H1 (cell line): ENCODE measurements around the gene GHRHR. TPM values are rescaled to one million over a fixed set of nuclear protein-coding genes. Genes with fewer than 3 reads are reported as not detected.

Experiments
- CTCF ChIA-PET: fragments of 300-600 bp; sonication (Branson Sonifier 250); formaldehyde crosslinking; loops from one replicate; lab custom pipeline; 2021; ENCODE audit not compliant: partially characterized antibody; lab: Charles Lee
- POLR2A ChIA-PET: fragments of 300-600 bp; sonication (Branson Sonifier 250); formaldehyde crosslinking; loops from one replicate; lab custom pipeline; 2021; ENCODE audit warnings: inconsistent platforms; ENCODE audit not compliant: partially characterized antibody; lab: Charles Lee
- DNase-seq, 2 experiments: peaks; one replicate each; pipeline versions ENCODE4 v3.0.0 to v3.0.0-alpha.2; 2010 to 2022; ENCODE audit warnings: low spot score in 2 of 2, low read depth in 1 of 2, mixed read lengths in 1 of 2
- FAIRE-seq: peaks from 2 replicates; lab custom pipeline; 2011; peaks lifted over from hg19 to GRCh38; lab: Jason Lieb, UNC
- H2AFZ ChIP-seq: 2 replicates; pipeline ENCODE4 v1.8.1; 2012; ENCODE audit warnings: low read length, inconsistent platforms
- H2AK5ac ChIP-seq: 2 replicates; pipeline ENCODE4 v1.6.1; 2013; ENCODE audit warnings: low read depth, low read length
- H2BK120ac ChIP-seq: replicated peaks from 2 replicates; pipeline ENCODE3; 2013; ENCODE audit warnings: low read depth, low read length, inconsistent platforms
- H2BK12ac ChIP-seq: 2 replicates; pipeline ENCODE4 v1.6.1; 2013; ENCODE audit warnings: low read depth, low read length
- H2BK15ac ChIP-seq: 2 replicates; pipeline ENCODE4 v1.6.1; 2013; ENCODE audit warnings: low read length
- H2BK20ac ChIP-seq: 2 replicates; pipeline ENCODE4 v1.6.1; 2013; ENCODE audit warnings: low read length
- H2BK5ac ChIP-seq: 2 replicates; pipeline ENCODE4 v1.6.1; 2013; ENCODE audit warnings: low read depth, low read length
- H3K14ac ChIP-seq: 2 replicates; pipeline ENCODE4 v1.6.1; 2013; ENCODE audit warnings: inconsistent platforms; ENCODE audit not compliant: insufficient read length
- H3K18ac ChIP-seq: 2 replicates; pipeline ENCODE4 v1.6.1; 2013; ENCODE audit warnings: low read length; ENCODE audit errors: extremely low read depth
- H3K23ac ChIP-seq: 2 replicates; pipeline ENCODE4 v1.6.1; 2013; ENCODE audit warnings: inconsistent platforms; ENCODE audit not compliant: insufficient read length
- H3K23me2 ChIP-seq: 2 replicates; pipeline ENCODE4 v1.6.1; 2013; ENCODE audit warnings: low read depth, low read length
- H3K27ac ChIP-seq: 2 replicates; pipeline ENCODE4 v1.6.1; 2011; ENCODE audit warnings: low read depth, low read length, inconsistent platforms
- H3K27me3 ChIP-seq, 4 experiments: replicated peaks in 1 of 4; 1 replicate in 1 of 4; 2 replicates in 3 of 4; pipeline versions ENCODE4 v1.6.1 to v1.8.1; 2011 to 2013; ENCODE audit warnings: low read length in 3 of 4, mild to moderate bottlenecking in 3 of 4, inconsistent platforms in 2 of 4, mixed read lengths in 2 of 4, moderate library complexity in 1 of 4; ENCODE audit not compliant: control insufficient read depth in 3 of 4, insufficient read depth in 3 of 4; ENCODE audit errors: extremely low read depth in 1 of 4
- H3K36me3 ChIP-seq, 4 experiments: 2 replicates each; pipeline versions ENCODE4 v1.6.1 to v1.8.1; 2011 to 2013; ENCODE audit warnings: mild to moderate bottlenecking in 4 of 4, low read length in 3 of 4, moderate library complexity in 2 of 4, control low read depth in 1 of 4, inconsistent platforms in 1 of 4; ENCODE audit not compliant: insufficient read depth in 4 of 4, control insufficient read depth in 2 of 4
- H3K4ac ChIP-seq: replicated peaks from 2 replicates; pipeline ENCODE3; 2013; ENCODE audit warnings: low read length, low read depth, mixed read lengths, inconsistent platforms; ENCODE audit not compliant: insufficient read length
- H3K4me1 ChIP-seq, 4 experiments: replicated peaks in 1 of 4; 1 replicate in 1 of 4; 2 replicates in 3 of 4; pipeline versions ENCODE4 v1.6.1 to v1.8.1; 2011 to 2013; ENCODE audit warnings: low read length in 3 of 4, inconsistent platforms in 2 of 4, mixed read lengths in 1 of 4; ENCODE audit not compliant: insufficient read depth in 4 of 4, control insufficient read depth in 3 of 4
- H3K4me2 ChIP-seq, 2 experiments: 2 replicates each; pipeline versions ENCODE4 v1.6.1 to v1.8.1; 2011 to 2013; ENCODE audit warnings: low read depth in 2 of 2, low read length in 2 of 2, control low read depth in 1 of 2, inconsistent platforms in 1 of 2, mild to moderate bottlenecking in 1 of 2; ENCODE audit not compliant: insufficient read depth in 1 of 2
- H3K4me3 ChIP-seq, 4 experiments: fragments of 200-600, 300-600 bp in 1 of 4; sonication (generic), shearing (Covaris generic), sonication (Bioruptor Twin) in 1 of 4; 2 replicates each; pipeline versions ENCODE4 v1.5.1 to v1.8.1; 2011 to 2016; ENCODE audit warnings: low read length in 4 of 4, low read depth in 3 of 4, control low read depth in 2 of 4, inconsistent platforms in 2 of 4, mild to moderate bottlenecking in 2 of 4, mixed read lengths in 1 of 4, moderate library complexity in 1 of 4; ENCODE audit not compliant: insufficient read depth in 2 of 4; ENCODE audit errors: extremely low read depth in 1 of 4
- H3K56ac ChIP-seq: replicated peaks from 2 replicates; pipeline ENCODE3; 2013; ENCODE audit warnings: low read depth, mild to moderate bottlenecking, mixed read lengths, low read length, inconsistent platforms; ENCODE audit not compliant: insufficient read length
- H3K79me1 ChIP-seq: 2 replicates; pipeline ENCODE4 v1.6.1; 2013; ENCODE audit warnings: low read depth, low read length, control low read depth
- H3K79me2 ChIP-seq, 2 experiments: 2 replicates each; pipeline versions ENCODE4 v1.6.1 to v1.8.1; 2012 to 2013; ENCODE audit warnings: low read length in 2 of 2, mild to moderate bottlenecking in 2 of 2, inconsistent platforms in 1 of 2; ENCODE audit not compliant: insufficient read depth in 2 of 2, control insufficient read depth in 1 of 2
- H3K9ac ChIP-seq, 4 experiments: replicated peaks in 1 of 4; 1 replicate in 1 of 4; 2 replicates in 3 of 4; pipeline versions ENCODE4 v1.6.1 to v1.8.1; 2011 to 2013; ENCODE audit warnings: low read depth in 3 of 4, low read length in 3 of 4, control low read depth in 2 of 4, mild to moderate bottlenecking in 2 of 4, moderate library complexity in 2 of 4, inconsistent platforms in 1 of 4; ENCODE audit errors: extremely low read depth in 1 of 4
- H3K9me3 ChIP-seq, 2 experiments: 2 replicates each; pipeline versions ENCODE4 v1.6.1 to v1.8.1; 2012 to 2013; ENCODE audit warnings: mild to moderate bottlenecking in 2 of 2, moderate library complexity in 2 of 2, control low read depth in 1 of 2, inconsistent platforms in 1 of 2, low read depth in 1 of 2, low read length in 1 of 2, mixed read lengths in 1 of 2; ENCODE audit not compliant: insufficient read depth in 2 of 2
- H4K20me1 ChIP-seq, 2 experiments: replicated peaks in 1 of 2; 2 replicates each; pipeline versions ENCODE3 to v1.8.1; 2011 to 2013; ENCODE audit warnings: inconsistent platforms in 2 of 2, low read length in 2 of 2, mild to moderate bottlenecking in 1 of 2; ENCODE audit not compliant: insufficient read depth in 2 of 2, control insufficient read depth in 1 of 2
- H4K5ac ChIP-seq: 2 replicates; pipeline ENCODE4 v1.6.1; 2013; ENCODE audit warnings: low read length, low read depth, mixed read lengths, inconsistent platforms; ENCODE audit not compliant: insufficient read length
- H4K8ac ChIP-seq: 2 replicates; pipeline ENCODE4 v1.8.0; 2013; ENCODE audit warnings: mild to moderate bottlenecking, moderate library complexity, low read length, inconsistent platforms; ENCODE audit not compliant: insufficient read depth; ENCODE audit errors: extremely low read depth
- H4K91ac ChIP-seq: replicated peaks from 2 replicates; pipeline ENCODE3; 2013; ENCODE audit warnings: low read length, mixed read lengths, inconsistent platforms; ENCODE audit not compliant: insufficient read length
- ASH2L ChIP-seq: fragments of 200-600, 300-600 bp; sonication (generic); IDR thresholded peaks from one replicate; pipeline ENCODE4 v1.7.1; 2017; ENCODE audit warnings: low read length
- FOSL1 ChIP-seq: IDR thresholded peaks from 2 replicates; pipeline ENCODE4 v1.6.1; 2011; ENCODE audit warnings: mild to moderate bottlenecking, low read depth, low read length, moderate library complexity; ENCODE audit not compliant: insufficient read depth
- SAP30 ChIP-seq: fragments of 300-600 bp; sonication (generic); IDR thresholded peaks from 2 replicates; pipeline ENCODE4 v1.7.1; 2012; ENCODE audit warnings: low read length, moderate library complexity, mild to moderate bottlenecking, inconsistent platforms; ENCODE audit not compliant: insufficient read depth, insufficient replicate concordance
- WGBS, 2 experiments: shearing (Covaris generic) in 1 of 2; methylation state at CpG; one replicate each; pipeline versions ENCODE4 v1.1.6 to v1.1.7; 2013 to 2015; ENCODE audit warnings: low lambda C conversion rate in 2 of 2, mixed read lengths in 2 of 2, inconsistent platforms in 1 of 2, low coverage in 1 of 2, missing lambda C conversion rate in 1 of 2; ENCODE audit not compliant: insufficient replicate concordance in 2 of 2, insufficient coverage in 1 of 2, insufficient read length in 1 of 2; ENCODE audit errors: extremely low coverage in 1 of 2, missing lambda C conversion rate in 1 of 2; 5-methylcytosine and 5-hydroxymethylcytosine counted together
- polyA plus RNA-seq, 7 experiments: library from polyadenylated mRNA; depleted of rRNA in 3 of 7; stranded (reverse) in 5 of 7; unstranded in 2 of 7; fragments of >200 nt in 5 of 7; fragments of 200-250 nt in 2 of 7; gene quantifications; 1 replicate in 5 of 7; 2 replicates in 1 of 7; 4 replicates in 1 of 7; pipeline versions ENCODE4 v1.2.1 to v1.2.3, GENCODE V29; 2011 to 2013; ENCODE audit warnings: missing spikeins in 2 of 7, mixed read lengths in 2 of 7
- total RNA-seq: library from RNA; stranded (reverse); fragmentation: NEBNext Ultra II Directional; extraction: Animal tissue kit (Norgen Biotek cat#: 25700); gene quantifications from 2 replicates; pipeline ENCODE4 v1.2.1, GENCODE V29; 2021

The GHRHR gene
- total and polyA plus RNA-seq, 2 of the 8 experiments (the other 6 are each of a cell fraction or from before 2014, with no cell fraction given): 0.60 to 6.5 TPM

- 81% methylated on average over 16 of the region's 16 CpGs; no CpG with 5 or more reads in 1 of the 2 experiments for WGBS, 2 experiments
- CTCF ChIA-PET: interaction anchor here (0.6 to 18.9 kb wide), 16 partner anchors 10 to 242 kb away, joined by 3 to 517 read pairs (median 4); partner anchors contain the start of gene ADCYAP1R1
- TF ChIP-seq ASH2L (no peak), FOSL1 (no peak), SAP30 (no peak)
Observed at GRCh38 chr7:30989008-30989823, 25.5 kb downstream of the GHRHR start.

More at GRCh38 chr7:30989008-30989823, 25.5 kb downstream of the GHRHR start:
- Histone ChIP-seq H3K9me3 (peaks cover 2 to 3% of the 10 kb centered on the region in 2 experiments; a peak in 1 of 4 replicates), H4K8ac (no peak overlapping the region), H3K27ac (no peak overlapping the region), H2BK15ac (peak overlapping the region; percentile 92; the same call in 1 of the 2 replicates), H3K4ac (no peak overlapping the region), H2AK5ac (no peak overlapping the region; the same call in 1 of the 2 replicates), H3K23me2 (peaks cover 5% of the 10 kb centered on the region), H3K36me3 (no peaks in the 10 kb centered on the region; a peak in 1 of 8 replicates), H2BK5ac (peak overlapping the region; percentile 6; the same call in 1 of the 2 replicates), H3K27me3 (peaks cover 0 to 7% (median 2%) of the 10 kb centered on the region in 4 experiments; a peak in 3 of 7 replicates), H3K14ac (no peak overlapping the region), H3K4me3 (no peak overlapping the region), H3K4me1 (peaks cover 13 to 49% (median 38%) of the 10 kb centered on the region in 4 experiments), H3K79me1 (no peaks in the 10 kb centered on the region), H2BK20ac (peak overlapping the region; percentile 86; the same call in 1 of the 2 replicates), H4K20me1 (no peaks in the 10 kb centered on the region), H4K5ac (no peak overlapping the region), H3K23ac (no peak overlapping the region), H3K4me2 (peak overlapping the region in 1 of 2 experiments; percentile 22; a peak in 1 of 4 replicates), H3K18ac (peak overlapping the region; percentile 17), H3K79me2 (no peaks in the 10 kb centered on the region), H3K9ac (no peak overlapping the region), H2BK120ac (no peak overlapping the region), H4K91ac (peak overlapping the region; percentile 49), H2BK12ac (peak overlapping the region; percentile 98; the same call in 1 of the 2 replicates), H2AFZ (no peak overlapping the region), H3K56ac (no peak overlapping the region)
- no peak for DNase-seq
- POLR2A ChIA-PET: interaction anchor here (1.4 to 1.5 kb wide), 2 partner anchors 12 to 18 kb away, joined by 3 to 5 read pairs; no protein-coding TSS in a partner anchor
- FAIRE-seq: no peak
